HG03565 (cell line): ENCODE results near the gene CLPSL2.

Experiments
- ATAC-seq: cut with Tn5 transposase; IDR thresholded peaks from one replicate; pipeline ENCODE4 v1.9.1; 2021; ENCODE audit warnings: mild to moderate bottlenecking, moderate library complexity; ENCODE audit not compliant: unreplicated experiment

CLPSL2 gene

DNA sequence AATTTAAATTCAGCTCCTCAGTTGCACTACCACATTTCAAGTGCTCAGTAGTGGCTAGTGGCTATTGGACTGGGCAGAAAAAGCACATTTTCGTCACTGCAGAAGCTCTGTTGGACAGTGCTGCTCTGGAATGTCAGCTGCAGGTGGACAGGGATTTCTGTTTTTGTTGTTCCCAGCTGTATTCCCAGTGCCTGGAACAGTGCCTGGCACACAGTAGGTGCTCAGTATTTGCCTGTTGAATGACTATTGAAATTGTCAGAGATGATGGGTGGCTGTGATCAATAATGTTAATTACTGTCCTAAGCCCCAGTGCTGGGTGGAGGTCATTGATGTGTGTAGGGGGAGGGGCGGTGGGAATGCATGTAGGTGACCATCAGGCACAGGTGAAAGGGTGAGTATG lies 9.9 kb downstream of the CLPSL2 start:
- ATAC-seq: no peak

GRCh38 chr6:35786810-35787209 lies 10.4 kb downstream of the CLPSL2 start:
- ATAC-seq: no peak

DNA sequence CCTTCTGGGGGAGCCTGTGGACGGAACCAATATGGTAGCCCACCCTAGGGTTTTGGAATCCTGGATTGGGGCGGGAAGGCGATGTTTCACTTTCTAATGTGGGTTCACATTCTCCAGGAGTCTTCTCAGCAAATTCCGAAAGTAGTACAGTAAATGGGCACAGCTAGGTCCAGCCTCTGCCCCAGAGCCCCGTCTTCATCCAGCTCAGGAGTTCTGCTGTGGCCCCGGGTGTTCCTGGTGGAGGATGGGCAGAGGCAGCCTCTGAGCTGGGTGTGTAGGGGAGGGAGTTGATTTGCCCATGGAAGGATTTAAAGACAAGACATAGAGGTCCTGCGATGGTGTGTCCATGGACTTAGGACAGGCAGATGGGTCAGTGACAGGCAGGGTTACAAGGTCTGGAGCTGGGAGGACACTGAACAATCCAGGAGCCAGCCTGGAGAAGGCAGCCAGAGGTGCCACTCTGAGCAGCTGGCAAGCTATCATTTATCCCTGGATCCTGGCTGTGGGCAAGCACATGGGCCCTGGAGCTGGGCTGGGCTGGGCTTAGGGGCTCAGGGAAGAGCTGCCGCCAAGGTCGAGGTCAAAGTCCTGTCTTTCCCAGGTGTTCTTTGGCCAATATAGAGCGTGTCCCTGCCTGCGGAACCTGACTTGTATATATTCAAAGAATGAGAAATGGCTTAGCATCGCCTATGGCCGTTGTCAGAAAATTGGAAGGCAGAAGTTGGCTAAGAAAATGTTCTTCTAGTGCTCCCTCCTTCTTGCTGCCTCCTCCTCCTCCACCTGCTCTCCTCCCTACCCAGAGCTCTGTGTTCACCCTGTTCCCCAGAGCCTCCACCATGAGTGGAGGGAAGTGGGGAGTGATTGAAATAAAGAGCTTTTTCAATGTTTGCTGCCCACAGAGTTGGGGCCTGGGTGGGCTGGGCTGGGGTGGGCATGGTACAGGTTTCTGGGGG lies 11.1 kb downstream of the CLPSL2 start:
- no peak for ATAC-seq

DNA sequence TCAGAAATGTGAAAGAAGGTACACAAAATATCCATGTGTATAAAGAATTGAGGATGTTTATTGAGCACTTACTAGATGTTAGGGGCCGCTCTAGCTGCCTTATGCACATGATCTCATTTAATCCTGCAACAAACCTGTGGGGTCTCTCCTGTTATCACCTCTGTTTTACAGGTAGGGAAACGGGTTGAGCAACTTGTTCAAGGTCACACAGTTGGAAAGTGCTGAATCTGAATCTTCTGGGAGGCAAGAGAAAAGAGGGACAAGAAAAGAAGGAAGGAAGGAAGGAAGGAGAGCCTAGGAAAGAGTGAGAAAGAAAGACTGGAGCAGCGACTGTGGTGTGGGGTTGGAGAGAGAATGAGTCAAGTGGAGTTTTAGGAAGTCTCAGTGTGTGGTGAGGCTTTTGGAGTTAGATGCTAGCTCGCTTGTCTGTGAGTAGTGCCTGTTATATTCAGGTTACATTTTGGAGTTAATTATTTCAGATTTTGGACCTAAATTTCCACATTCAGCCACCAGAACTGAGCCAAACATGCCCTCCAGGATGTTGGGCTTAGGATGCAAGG lies 12.1 kb downstream of the CLPSL2 start:
- no peak for ATAC-seq

- ATAC-seq: no peak
These were observed 14.3 kb downstream of the CLPSL2 start for GRCh38 chr6:35790683-35791082.

DNA sequence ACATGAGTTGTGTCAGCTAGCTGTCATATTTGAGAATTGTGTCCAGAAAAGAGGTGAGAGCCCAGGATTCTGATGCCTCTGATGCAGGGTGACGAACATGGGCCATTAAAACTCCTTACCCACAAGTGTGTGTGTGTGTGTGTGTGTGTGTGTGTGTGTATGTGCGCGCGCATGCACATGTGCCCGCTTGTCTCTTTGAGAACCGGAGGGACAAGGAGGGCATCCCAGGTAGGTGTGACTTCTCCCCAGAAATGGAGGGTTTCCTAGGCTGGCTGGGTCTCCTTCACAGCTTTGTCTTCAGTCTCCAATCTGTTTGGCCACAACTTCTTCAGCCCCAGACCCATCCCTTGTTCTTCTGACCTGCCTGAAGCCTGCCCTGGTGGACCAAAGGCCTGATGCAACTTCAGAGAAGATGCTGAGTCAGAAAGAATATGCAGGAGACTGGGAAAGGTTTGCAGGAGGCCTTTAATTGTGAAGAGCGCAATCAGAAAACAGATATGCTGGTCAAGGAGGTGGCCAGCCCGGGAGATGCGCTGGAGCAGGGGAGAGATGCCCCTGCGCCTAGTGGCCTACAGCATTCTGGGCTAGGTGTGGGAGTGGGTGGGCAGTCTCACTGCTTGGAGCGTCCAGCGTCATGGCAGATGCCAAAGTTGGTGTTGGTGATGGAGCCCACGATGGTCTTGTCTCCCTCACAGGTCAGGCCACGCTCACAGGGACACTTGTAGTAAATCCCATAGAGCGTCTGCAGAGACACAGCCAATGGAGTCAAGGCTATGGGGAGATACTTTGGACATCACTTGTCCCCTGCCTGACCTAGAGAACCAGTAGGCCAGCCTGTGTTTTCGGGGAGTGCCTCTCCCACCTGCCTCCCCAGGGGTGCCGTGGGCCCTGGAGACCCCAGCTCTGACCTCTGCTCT lies 18.4 kb downstream of the CLPSL2 start:
- no peak for ATAC-seq

GRCh38 chr6:35795453-35796071 lies 19.2 kb downstream of the CLPSL2 start:
- no peak for ATAC-seq

- ATAC-seq: no peak
These were observed 19.8 kb downstream of the CLPSL2 start for GRCh38 chr6:35796236-35796635.

DNA sequence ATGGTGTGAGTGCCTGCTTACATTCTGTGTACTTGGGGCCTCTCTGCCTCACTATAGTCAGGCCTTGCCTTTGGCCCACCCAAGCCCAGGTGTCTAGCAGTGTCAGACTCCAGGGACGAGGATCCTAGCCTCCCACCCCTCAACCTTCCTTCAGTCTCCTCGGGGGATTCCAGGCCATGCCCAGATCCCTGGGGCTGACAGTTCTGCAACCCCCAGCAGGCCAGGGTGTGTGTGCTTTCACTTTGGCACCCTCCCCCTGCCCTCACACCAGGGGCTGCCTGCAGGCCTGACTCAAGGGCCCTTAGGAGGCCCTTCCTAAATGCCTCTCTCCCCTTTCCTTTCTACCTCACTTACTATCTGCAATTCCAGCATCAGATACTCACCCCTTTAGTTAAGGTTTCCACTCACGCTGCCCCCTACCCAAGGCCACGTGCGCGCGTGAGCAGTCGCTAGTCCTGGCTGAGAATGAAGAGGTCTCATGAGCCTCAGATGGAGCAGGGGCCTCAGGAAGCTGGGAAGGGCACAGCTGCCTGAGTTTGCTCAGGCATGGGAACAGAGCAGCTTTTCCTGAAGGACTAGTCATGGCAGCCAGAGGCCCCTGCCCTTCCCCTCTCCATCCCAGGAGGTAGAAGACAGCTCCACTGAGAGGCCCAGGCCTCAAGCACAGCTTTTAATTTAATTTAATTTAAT lies 21.6 kb downstream of the CLPSL2 start:
- ATAC-seq: no peak

GRCh38 chr6:35798706-35799105 lies 22.3 kb downstream of the CLPSL2 start:
- no peak for ATAC-seq

DNA sequence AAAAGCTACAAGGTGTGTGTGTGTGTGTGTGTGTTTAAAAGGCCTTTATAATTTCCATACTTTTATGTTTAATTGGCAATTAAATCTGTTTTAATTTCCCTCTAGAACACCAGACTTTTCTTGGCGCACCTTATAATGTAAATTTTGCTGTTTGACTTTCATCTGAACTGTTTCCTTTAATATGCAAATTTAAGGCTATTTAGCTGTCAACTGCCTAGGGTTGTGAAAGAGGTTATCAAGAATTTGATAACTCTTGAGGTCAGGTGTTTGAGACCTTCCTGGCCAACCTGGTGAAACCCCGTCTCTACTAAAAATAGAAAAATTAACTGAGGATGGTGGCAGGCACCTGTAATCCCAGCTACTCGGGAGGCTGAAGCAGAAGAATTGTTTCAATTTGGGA lies 24.8 kb downstream of the CLPSL2 start:
- no peak for ATAC-seq

DNA sequence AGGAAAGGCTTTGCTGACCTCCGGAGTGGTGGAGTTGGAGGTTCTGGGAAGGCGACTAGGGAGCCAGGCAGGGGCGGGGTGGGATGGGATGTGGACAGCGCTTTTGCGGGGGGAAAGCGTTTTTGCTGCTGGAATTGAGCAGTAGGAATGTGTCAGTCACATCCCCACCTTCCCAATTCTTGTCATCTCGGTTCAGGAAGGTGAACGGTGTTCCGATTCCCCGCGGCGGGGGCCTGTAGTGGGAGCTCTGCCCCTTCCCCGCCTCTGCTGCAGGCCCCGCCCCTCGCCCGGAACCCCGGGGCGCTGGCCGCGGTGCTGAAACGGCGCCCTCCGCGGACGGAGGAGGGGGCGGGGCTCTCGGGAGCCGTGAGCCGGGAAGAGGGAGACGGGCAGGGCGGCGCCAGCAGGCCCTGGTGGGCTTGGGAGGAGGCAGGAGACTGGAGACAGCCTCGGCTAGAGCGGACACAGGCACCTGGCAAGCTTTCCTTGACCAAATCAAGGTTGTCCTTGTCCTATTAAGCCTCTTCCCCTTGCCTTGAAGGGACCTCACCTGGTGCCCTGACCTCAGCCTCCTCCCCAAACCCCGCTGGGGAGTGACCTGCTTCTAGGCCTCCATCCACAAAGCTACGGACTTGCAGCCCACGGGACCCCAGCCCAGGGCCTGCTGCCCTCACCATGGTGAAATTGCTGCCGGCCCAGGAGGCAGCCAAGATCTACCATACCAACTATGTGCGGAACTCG lies 28.8 kb downstream of the CLPSL2 start, which contains the start of gene LHFPL5:
Gene LHFPL5, plus strand, starts transcription at position 357 of the 741 bp plus-strand sequence. Its CDS starts 319 bp downstream, at position 676.
- ATAC-seq: no peak

DNA sequence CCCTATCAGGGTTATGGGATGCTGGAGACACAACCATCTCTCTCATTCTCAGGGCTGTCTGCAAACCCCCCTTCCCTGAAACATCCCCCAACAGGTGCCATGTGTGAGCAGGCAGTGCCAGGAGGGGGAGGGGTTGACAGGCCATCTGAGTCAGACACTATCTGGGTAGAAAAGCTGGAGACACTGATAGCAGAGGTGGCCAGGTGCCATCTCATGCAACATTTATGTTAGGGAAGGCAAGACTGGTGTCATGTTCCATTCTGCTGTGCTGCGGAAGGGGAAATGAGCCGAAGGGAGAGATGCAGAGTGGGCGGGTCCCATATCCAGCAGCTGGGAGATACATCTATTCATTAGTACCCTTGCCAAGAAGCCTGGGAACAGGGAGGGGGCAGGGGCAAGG lies 32.3 kb downstream of the CLPSL2 start:
- ATAC-seq: no peak

DNA sequence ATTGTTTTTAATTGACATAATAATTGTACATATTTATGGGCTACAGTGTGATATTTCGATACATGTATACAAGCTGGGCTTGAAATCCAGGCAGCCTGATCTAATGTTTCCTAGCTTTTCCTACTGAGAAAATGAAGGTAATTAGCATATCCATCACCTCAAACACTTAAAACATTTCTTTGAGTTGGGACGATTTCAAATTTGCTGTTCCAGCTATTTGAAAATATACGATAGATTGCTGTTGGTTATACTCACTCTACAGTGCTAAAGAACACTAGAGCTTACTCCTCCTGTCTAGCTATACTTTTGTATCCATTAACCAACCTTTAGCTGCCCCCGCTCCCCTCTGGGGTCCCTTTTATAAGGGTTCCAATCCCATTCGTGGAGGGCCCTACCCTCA lies 33.4 kb downstream of the CLPSL2 start:
- ATAC-seq: no peak

DNA sequence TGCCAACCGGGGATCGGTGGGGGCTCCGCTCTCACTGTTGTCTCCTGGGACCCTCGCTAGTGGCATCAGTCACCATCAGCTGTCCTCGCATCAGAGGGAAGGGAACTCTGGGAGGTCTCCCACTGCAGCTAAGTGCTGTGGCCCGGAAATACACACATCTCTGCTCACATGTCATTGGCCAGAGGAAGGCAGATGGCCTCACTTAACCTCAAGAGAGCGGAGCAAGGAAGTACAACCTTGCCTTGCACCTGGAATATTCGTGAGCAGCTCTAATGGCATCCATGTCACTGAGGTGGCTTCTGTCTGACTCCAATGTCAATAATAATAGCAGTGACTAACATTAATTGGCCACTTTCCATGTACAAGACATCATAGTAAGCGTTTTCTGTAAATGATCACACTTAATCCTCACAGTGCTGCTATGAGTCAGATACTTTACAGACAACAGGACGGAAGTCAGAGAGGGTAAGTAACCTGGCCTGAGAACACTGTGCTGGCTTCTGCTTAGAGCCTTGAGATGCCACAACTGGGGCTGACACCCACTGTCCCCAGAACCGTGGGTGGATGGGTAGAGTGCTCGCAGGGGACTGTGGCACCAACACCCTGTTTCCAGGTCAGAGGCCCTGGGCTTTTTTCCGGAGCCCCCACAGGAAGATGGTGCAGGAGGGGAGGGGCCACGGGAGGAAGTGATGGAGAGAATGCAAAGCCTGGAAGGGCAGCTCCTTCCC lies 34.7 kb downstream of the CLPSL2 start:
- ATAC-seq: no peak

DNA sequence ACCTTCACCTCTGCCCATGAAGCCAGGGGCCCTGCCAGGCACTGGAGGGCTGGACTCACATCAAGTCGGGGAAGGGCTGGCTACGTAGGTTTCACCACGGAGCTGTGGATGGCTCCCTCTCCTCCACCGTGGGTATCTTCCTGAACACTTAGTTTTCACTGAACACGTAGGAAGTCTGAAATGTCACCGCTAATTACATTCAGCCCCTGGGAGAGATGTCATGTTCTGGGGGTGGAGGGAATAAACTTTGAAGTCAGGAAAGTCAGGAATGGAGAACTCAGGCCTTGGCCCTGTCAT lies 35.2 kb downstream of the CLPSL2 start:
- no peak for ATAC-seq

GRCh38 chr6:35817515-35817914 lies 41.1 kb downstream of the CLPSL2 start:
- ATAC-seq: no peak

DNA sequence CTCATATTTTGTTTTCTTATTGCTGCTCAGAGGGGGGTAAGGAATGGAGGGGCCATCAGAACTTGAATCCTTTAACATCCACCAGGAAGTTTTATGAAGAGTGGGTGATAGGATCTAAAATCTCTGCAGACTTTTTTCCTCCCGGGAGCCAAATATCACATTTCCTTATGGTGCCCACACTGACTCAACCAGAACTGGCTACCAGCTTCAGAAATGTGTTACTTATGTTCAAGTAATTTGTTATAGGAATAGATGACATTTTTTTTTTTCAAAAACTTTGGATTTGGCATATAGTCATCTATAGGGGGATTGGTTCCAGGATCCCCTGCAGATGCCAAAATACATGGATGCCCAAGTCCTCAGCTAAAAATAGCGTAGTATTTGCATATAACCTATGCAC lies 47.2 kb downstream of the CLPSL2 start:
- no peak for ATAC-seq

GRCh38 chr6:35824552-35825192 lies 48.3 kb downstream of the CLPSL2 start:
- ATAC-seq: no peak
